Trophoblast cell (in vitro differentiated cells and primary cell): Measurements from ENCODE around the gene PPP1R8.

Source experiments
- DNase-seq, 2 donors: peaks; one replicate each; pipeline ENCODE4 v3.0.0-alpha.2; 2016
- H2AFZ ChIP-seq: 2 replicates; pipeline ENCODE4 v1.6.1; 2013; ENCODE audit warnings: low read length, moderate library complexity, mild to moderate bottlenecking; ENCODE audit not compliant: insufficient read depth, poor library complexity
- H2AK5ac ChIP-seq: 2 replicates; pipeline ENCODE4 v1.6.1; 2013; ENCODE audit warnings: mild to moderate bottlenecking, low read length
- H2BK120ac ChIP-seq: 2 replicates; pipeline ENCODE4 v1.6.1; 2013; ENCODE audit warnings: low read length, mild to moderate bottlenecking, moderate library complexity; ENCODE audit not compliant: insufficient read depth, poor library complexity
- H2BK12ac ChIP-seq: 2 replicates; pipeline ENCODE4 v1.6.1; 2013; ENCODE audit warnings: mild to moderate bottlenecking, low read length, moderate library complexity
- H2BK5ac ChIP-seq: 2 replicates; pipeline ENCODE4 v1.6.1; 2013; ENCODE audit warnings: low read length, low read depth, moderate library complexity, mild to moderate bottlenecking; ENCODE audit not compliant: poor library complexity
- H3K14ac ChIP-seq: 2 replicates; pipeline ENCODE4 v1.6.1; 2013; ENCODE audit warnings: mild to moderate bottlenecking, low read length
- H3K18ac ChIP-seq: 2 replicates; pipeline ENCODE4 v1.6.1; 2013; ENCODE audit warnings: mild to moderate bottlenecking, low read length
- H3K23ac ChIP-seq: 2 replicates; pipeline ENCODE4 v1.6.1; 2013; ENCODE audit warnings: low read length
- H3K27ac ChIP-seq: 2 replicates; pipeline ENCODE4 v1.5.1; 2013; ENCODE audit warnings: low read depth, mild to moderate bottlenecking, inconsistent platforms, low read length, moderate library complexity
- H3K27me3 ChIP-seq: 2 replicates; pipeline ENCODE4 v1.6.1; 2013; ENCODE audit warnings: inconsistent platforms, mild to moderate bottlenecking, low read length, moderate library complexity; ENCODE audit not compliant: insufficient read depth
- H3K36me3 ChIP-seq, 2 experiments: 1 replicate in 1 of 2; 2 replicates in 1 of 2; pipeline ENCODE4 v1.6.1; 2013; ENCODE audit warnings: low read length in 2 of 2, mild to moderate bottlenecking in 2 of 2, moderate library complexity in 1 of 2; ENCODE audit not compliant: insufficient read depth in 2 of 2, control insufficient read depth in 1 of 2
- H3K4ac ChIP-seq: 2 replicates; pipeline ENCODE4 v1.6.1; 2013; ENCODE audit warnings: low read depth, mild to moderate bottlenecking, low read length, moderate library complexity
- H3K4me1 ChIP-seq, 2 experiments: 1 replicate in 1 of 2; 2 replicates in 1 of 2; pipeline ENCODE4 v1.6.1; 2013; ENCODE audit warnings: low read length in 2 of 2, mild to moderate bottlenecking in 2 of 2, moderate library complexity in 1 of 2; ENCODE audit not compliant: insufficient read depth in 2 of 2, control insufficient read depth in 1 of 2
- H3K4me2 ChIP-seq: 2 replicates; pipeline ENCODE4 v1.6.1; 2013; ENCODE audit warnings: inconsistent platforms, mild to moderate bottlenecking, low read length, moderate library complexity
- H3K4me3 ChIP-seq: 2 replicates; pipeline ENCODE4 v1.5.1; 2013; ENCODE audit warnings: mild to moderate bottlenecking, low read depth, low read length, inconsistent platforms
- H3K79me1 ChIP-seq: one replicate; pipeline ENCODE4 v1.6.1; 2013; ENCODE audit warnings: low read length
- H3K79me2 ChIP-seq: 2 replicates; pipeline ENCODE4 v1.6.1; 2013; ENCODE audit warnings: low read length, mild to moderate bottlenecking; ENCODE audit not compliant: control insufficient read depth, insufficient read depth, poor library complexity
- H3K9ac ChIP-seq: 2 replicates; pipeline ENCODE4 v1.6.1; 2013; ENCODE audit warnings: mild to moderate bottlenecking, low read length
- H3K9me3 ChIP-seq: 2 replicates; pipeline ENCODE4 v1.6.1; 2013; ENCODE audit warnings: low read depth, mild to moderate bottlenecking, control low read depth, inconsistent platforms, low read length; ENCODE audit not compliant: insufficient read depth
- H4K12ac ChIP-seq: 2 replicates; pipeline ENCODE4 v1.6.1; 2013; ENCODE audit warnings: low read depth, mild to moderate bottlenecking, low read length, moderate library complexity
- H4K8ac ChIP-seq: 2 replicates; pipeline ENCODE4 v1.6.1; 2013; ENCODE audit warnings: low read depth, mild to moderate bottlenecking, low read length, moderate library complexity
- H4K91ac ChIP-seq: one replicate; pipeline ENCODE4 v1.6.1; 2013; ENCODE audit warnings: low read depth, mild to moderate bottlenecking, low read length, moderate library complexity
- WGBS: extraction: QIAGEN DNeasy Blood & Tissue Kit; methylation state at CpG from one replicate; pipeline ENCODE4 v1.1.7; 2013; ENCODE audit warnings: missing lambda C conversion rate; ENCODE audit not compliant: insufficient read length, insufficient coverage; ENCODE audit errors: extremely low coverage; 5-methylcytosine and 5-hydroxymethylcytosine counted together

PPP1R8 gene

GRCh38 chr1:27832762-27833161 is 2.2 kb downstream of the PPP1R8 start:
- H2BK120ac ChIP-seq = no peak overlapping the region
- no CpG with 5 or more reads among the region's 2 CpGs for WGBS

GRCh38 chr1:27833470-27833869 is 2.9 kb downstream of the PPP1R8 start:
- peaks cover 9% of the 10 kb centered on the region for H3K79me1 ChIP-seq
- H3K4me2 ChIP-seq = no peak overlapping the region
- H3K27me3 ChIP-seq = no peaks in the 10 kb centered on the region
- WGBS = no CpG with 5 or more reads among the region's 3 CpGs
- H2AK5ac ChIP-seq = no peak overlapping the region
- no peak overlapping the region for H2BK5ac ChIP-seq
- H3K9ac ChIP-seq = no peak overlapping the region
- peaks cover 10% of the 10 kb centered on the region for H3K79me2 ChIP-seq
- no peaks in the 10 kb centered on the region for H3K9me3 ChIP-seq
- no peak for DNase-seq
- H3K18ac ChIP-seq = no peak overlapping the region
- H4K91ac ChIP-seq = no peak overlapping the region
- H3K4me3 ChIP-seq = no peak overlapping the region
- H3K23ac ChIP-seq = no peak overlapping the region
- no peak overlapping the region for H2AFZ ChIP-seq
- H3K36me3 ChIP-seq = peaks cover 3 to 8% of the 10 kb centered on the region in 2 experiments
- no peak overlapping the region for H3K14ac ChIP-seq
- no peak overlapping the region for H2BK12ac ChIP-seq
- no peak overlapping the region for H4K8ac ChIP-seq
- H2BK120ac ChIP-seq = no peak overlapping the region
- no peak overlapping the region for H4K12ac ChIP-seq
- H3K4ac ChIP-seq = no peak overlapping the region
- no peak overlapping the region for H3K27ac ChIP-seq
- H3K4me1 ChIP-seq = peaks cover 0 to 7% of the 10 kb centered on the region in 2 experiments

More at GRCh38 chr1:27832762-27833161, 2.2 kb downstream of the PPP1R8 start:
- Histone ChIP-seq H3K79me1 (peaks cover 9% of the 10 kb centered on the region), H4K91ac (no peak overlapping the region), H2BK12ac (no peak overlapping the region), H3K27ac (no peak overlapping the region), H3K4ac (no peak overlapping the region), H3K4me3 (no peak overlapping the region), H3K23ac (no peak overlapping the region), H3K18ac (no peak overlapping the region), H3K36me3 (peaks cover 3 to 8% of the 10 kb centered on the region in 2 experiments), H4K12ac (no peak overlapping the region), H2BK5ac (no peak overlapping the region), H2AK5ac (no peak overlapping the region), H3K27me3 (no peaks in the 10 kb centered on the region), H3K4me1 (peaks cover 0 to 7% of the 10 kb centered on the region in 2 experiments), H2AFZ (no peak overlapping the region), H4K8ac (no peak overlapping the region), H3K14ac (no peak overlapping the region), H3K79me2 (peaks cover 10% of the 10 kb centered on the region), H3K9ac (no peak overlapping the region), H3K4me2 (no peak overlapping the region), H3K9me3 (no peaks in the 10 kb centered on the region)
- no peak for DNase-seq

- no peaks in the 10 kb centered on the region for H3K9me3 ChIP-seq
- no peak overlapping the region for H4K91ac ChIP-seq
- H2BK5ac ChIP-seq = no peak overlapping the region
- H4K8ac ChIP-seq = no peak overlapping the region
- no peak overlapping the region for H3K18ac ChIP-seq
- H3K79me2 ChIP-seq = peaks cover 10% of the 10 kb centered on the region
- DNase-seq = no peak
- no peak overlapping the region for H3K9ac ChIP-seq
- no peak overlapping the region for H3K14ac ChIP-seq
- no peak overlapping the region for H3K4me3 ChIP-seq
- no peak overlapping the region for H3K23ac ChIP-seq
- peaks cover 0 to 7% of the 10 kb centered on the region in 2 experiments for H3K4me1 ChIP-seq
- H2BK12ac ChIP-seq = no peak overlapping the region
- H2AK5ac ChIP-seq = no peak overlapping the region
- peaks cover 9% of the 10 kb centered on the region for H3K79me1 ChIP-seq
- H3K36me3 ChIP-seq = peaks cover 11 to 17% of the 10 kb centered on the region in 2 experiments
- no peak overlapping the region for H3K27ac ChIP-seq
- H3K27me3 ChIP-seq = no peaks in the 10 kb centered on the region
- no peak overlapping the region for H3K4ac ChIP-seq
- H4K12ac ChIP-seq = no peak overlapping the region
- H3K4me2 ChIP-seq = no peak overlapping the region
- no peak overlapping the region for H2BK120ac ChIP-seq
- H2AFZ ChIP-seq = no peak overlapping the region
Measured at GRCh38 chr1:27835046-27835445, 4.5 kb downstream of the PPP1R8 start.

GRCh38 chr1:27835501-27835900 is 4.9 kb downstream of the PPP1R8 start:
- no peak overlapping the region for H3K18ac ChIP-seq
- no peak overlapping the region for H4K8ac ChIP-seq
- H3K36me3 ChIP-seq = peaks cover 13 to 20% of the 10 kb centered on the region in 2 experiments
- H3K9ac ChIP-seq = no peak overlapping the region
- no peaks in the 10 kb centered on the region for H3K9me3 ChIP-seq
- H3K27ac ChIP-seq = no peak overlapping the region
- H3K27me3 ChIP-seq = no peaks in the 10 kb centered on the region
- no CpG with 5 or more reads among the region's 1 CpG for WGBS
- H2AFZ ChIP-seq = no peak overlapping the region
- H3K79me1 ChIP-seq = peaks cover 6% of the 10 kb centered on the region
- no peak overlapping the region for H3K4me3 ChIP-seq
- no peak overlapping the region for H2AK5ac ChIP-seq
- no peak overlapping the region for H2BK5ac ChIP-seq
- no peak overlapping the region for H2BK12ac ChIP-seq
- no peak overlapping the region for H3K4ac ChIP-seq
- H2BK120ac ChIP-seq = no peak overlapping the region
- H3K14ac ChIP-seq = no peak overlapping the region
- no peak for DNase-seq
- H3K4me1 ChIP-seq = peaks cover 0 to 7% of the 10 kb centered on the region in 2 experiments
- no peak overlapping the region for H4K12ac ChIP-seq
- H3K79me2 ChIP-seq = peaks cover 8% of the 10 kb centered on the region
- no peak overlapping the region for H3K4me2 ChIP-seq
- no peak overlapping the region for H3K23ac ChIP-seq
- H4K91ac ChIP-seq = no peak overlapping the region
